Hematopoietic multipotent progenitor cell treated with erythropoietin and hydrocortisone succinate and interleukin-3 and kit ligand, for 6 days (in vitro differentiated cells): ENCODE results near the gene OR10V1.
A peak's percentile ranks its signal among the peaks of the same experiment; 100 is the strongest.
"Not testable (repeated sequence)": the region's sequence is repeated elsewhere in the genome, so short reads cannot be mapped to it uniquely, and the experiment has no call there.

Experiments
- DNase-seq: peaks from one replicate; pipeline ENCODE4 v3.0.0-alpha.2; 2015

OR10V1 gene

GRCh38 chr11:59708537-59708936, 5.1 kb downstream of the OR10V1 start:
- DNase-seq = no peak

GRCh38 chr11:59707371-59707770, 6.3 kb downstream of the OR10V1 start:
- no peak for DNase-seq

GRCh38 chr11:59706518-59707285, 6.9 kb downstream of the OR10V1 start:
- peak; percentile 91 for DNase-seq

- no peak for DNase-seq
Observed at GRCh38 chr11:59705294-59705693, 8.4 kb downstream of the OR10V1 start.

GRCh38 chr11:59703515-59703914, 10.1 kb downstream of the OR10V1 start:
- DNase-seq = not testable (repeated sequence)

GRCh38 chr11:59700157-59700556, 13.5 kb downstream of the OR10V1 start:
- DNase-seq = not testable (repeated sequence)

- DNase-seq = no peak
Observed at GRCh38 chr11:59698506-59698905, 15.1 kb downstream of the OR10V1 start.

- no peak for DNase-seq
Observed at GRCh38 chr11:59692915-59693314, 20.7 kb downstream of the OR10V1 start.

- DNase-seq = no peak
Observed at GRCh38 chr11:59691156-59691555, 22.5 kb downstream of the OR10V1 start.

GRCh38 chr11:59689015-59689414, 24.6 kb downstream of the OR10V1 start:
- no peak for DNase-seq

- not testable (repeated sequence) for DNase-seq
Observed at GRCh38 chr11:59681260-59681725, 32.4 kb downstream of the OR10V1 start.

GRCh38 chr11:59680287-59681154, 33.1 kb downstream of the OR10V1 start:
- peak; percentile 90 for DNase-seq

- no peak for DNase-seq
Observed at GRCh38 chr11:59679347-59679746, 34.3 kb downstream of the OR10V1 start.

- no peak for DNase-seq
Observed at GRCh38 chr11:59678813-59679165, 34.9 kb downstream of the OR10V1 start.

- no peak for DNase-seq
Observed at GRCh38 chr11:59678118-59678812, 35.4 kb downstream of the OR10V1 start.

- no peak for DNase-seq
Observed at GRCh38 chr11:59676205-59676604, 37.4 kb downstream of the OR10V1 start.

GRCh38 chr11:59674291-59674690, 39.4 kb downstream of the OR10V1 start:
- no peak for DNase-seq

- no peak for DNase-seq
Observed at GRCh38 chr11:59673291-59673690, 40.4 kb downstream of the OR10V1 start.

GRCh38 chr11:59671471-59671870, 42.2 kb downstream of the OR10V1 start:
- no peak for DNase-seq

GRCh38 chr11:59669611-59670009, 44.0 kb downstream of the OR10V1 start:
- no peak for DNase-seq

GRCh38 chr11:59668950-59669610, 44.6 kb downstream of the OR10V1 start, which contains the start of gene PATL1:
TSS of gene PATL1 (minus strand) at chr11:59669037. CDS start at chr11:59668895, 142 bp downstream.
- DNase-seq = peak; percentile 99

GRCh38 chr11:59668188-59668949, 45.3 kb downstream of the OR10V1 start:
- peak; percentile 70 for DNase-seq
